HL-60 (cell line): ENCODE data around the gene NPIPA2.
"Not testable (repeated sequence)": the region's sequence is repeated elsewhere in the genome, so short reads cannot be mapped to it uniquely, and the experiment has no call there.

Experiments
- CTCF ChIP-seq: IDR thresholded peaks from one replicate; pipeline ENCODE4 v1.5.1; 2011; ENCODE audit warnings: low read length, control low read depth, inconsistent platforms; ENCODE audit not compliant: insufficient read depth
- POLR2AphosphoS5 ChIP-seq: IDR thresholded peaks from 2 replicates; pipeline ENCODE4 v1.6.1; 2012; ENCODE audit warnings: low read depth
- REST ChIP-seq: IDR thresholded peaks from 2 replicates; pipeline ENCODE4 v1.6.1; 2012; ENCODE audit warnings: low read depth; ENCODE audit not compliant: insufficient replicate concordance

GRCh38 chr16:14792914-14793313 lies 50.6 kb downstream of the NPIPA2 start:
- not testable (repeated sequence) for TF ChIP-seq POLR2AphosphoS5, CTCF, REST
